NB4 (cell line): Measurements from ENCODE around the gene FMNL2.

Experiments
- CTCF ChIP-seq: IDR thresholded peaks from one replicate; pipeline ENCODE4 v1.5.1; 2012; ENCODE audit warnings: low read depth, low read length
- POLR2A ChIP-seq: IDR thresholded peaks from 2 replicates; pipeline ENCODE4 v1.6.1; 2011; ENCODE audit warnings: mild to moderate bottlenecking; ENCODE audit not compliant: insufficient read length; ENCODE audit errors: extremely low read depth

- TF ChIP-seq POLR2A (no peak), CTCF (no peak)
These were observed 297.8 kb downstream of the FMNL2 start for GRCh38 chr2:152632736-152633135.
